ENCODE data around the gene RALB. TPM values are rescaled to one million over a fixed set of nuclear protein-coding genes. Genes with fewer than 3 reads are reported as not detected.

RALB gene
- total RNA-seq, 2 experiments from 2014 or later, result 34.0 to 34.3 TPM

Other genes starting within 250 kb of the RALB start
- 1 to 10 TPM; 2.2 to 2.4 TPM for gene EPB41L5, start 239.8 kb upstream of the RALB start, total RNA-seq
- gene TMEM185B, start 29.5 kb upstream of the RALB start, total RNA-seq, result 10 to 100 TPM; 15.9 to 17.3 TPM
- not detected for gene INHBB, start 93.3 kb downstream of the RALB start, total RNA-seq